GM12878 (cell line): ENCODE results near the gene SMARCD3.

Source experiments
- BMI1 ChIP-seq: fragments of 450-650 bp; IDR thresholded peaks from 2 replicates; pipeline ENCODE4 v1.6.1; 2016; ENCODE audit warnings: mild to moderate bottlenecking, moderate library complexity, borderline replicate concordance
- CBFB ChIP-seq: IDR thresholded peaks from 2 replicates; pipeline ENCODE4 v1.6.1; 2016; ENCODE audit warnings: antibody characterized with exemption, low read depth
- EZH2 ChIP-seq: IDR thresholded peaks from 2 replicates; pipeline ENCODE4 v1.6.1; 2012; ENCODE audit warnings: low read depth, mild to moderate bottlenecking, control low read depth, inconsistent platforms, low read length, borderline replicate concordance; ENCODE audit not compliant: control insufficient read depth
- FOS ChIP-seq: IDR thresholded peaks from 3 replicates; pipeline ENCODE4 v1.6.1; 2011; ENCODE audit warnings: borderline replicate concordance; ENCODE audit not compliant: insufficient read length; ENCODE audit errors: extremely low read depth
- HDAC6 ChIP-seq: fragments of 200-600 bp; sonication (generic); IDR thresholded peaks from one replicate; pipeline ENCODE4 v1.8.0; 2017; ENCODE audit warnings: antibody characterized with exemption; ENCODE audit not compliant: unreplicated experiment
- KDM1A ChIP-seq: fragments of 200-600 bp; sonication (generic); IDR thresholded peaks from 2 replicates; pipeline ENCODE4 v1.6.1; 2016; ENCODE audit warnings: borderline replicate concordance
- POLR2A ChIP-seq: IDR thresholded peaks from 2 replicates; pipeline ENCODE4 v1.6.1; 2011; ENCODE audit warnings: low read depth, mild to moderate bottlenecking, low read length
- SMARCA5 ChIP-seq: fragments of 450-650 bp; IDR thresholded peaks from 2 replicates; pipeline ENCODE4 v1.6.1; 2017; ENCODE audit warnings: mild to moderate bottlenecking
- SRF ChIP-seq, 2 experiments: IDR thresholded peaks; 2 replicates each; pipeline ENCODE4 v1.6.1; 2011; ENCODE audit warnings: low read depth in 2 of 2, low read length in 2 of 2, mild to moderate bottlenecking in 1 of 2, moderate library complexity in 1 of 2
- TF ChIP-seq, protein P1 (sequence below), 3 experiments: IDR thresholded peaks in 2 of 3; conservative IDR thresholded peaks in 1 of 3; 2 replicates each; pipeline ENCODE4 v1.5.1; 2011; ENCODE audit warnings: low read depth in 3 of 3, low read length in 3 of 3, mild to moderate bottlenecking in 3 of 3, control low read depth in 2 of 3, moderate library complexity in 2 of 3, inconsistent platforms in 1 of 3, mixed read lengths in 1 of 3; ENCODE audit not compliant: control insufficient read depth in 2 of 3, insufficient read depth in 1 of 3; ENCODE audit errors: extremely low read depth in 1 of 3
- TF ChIP-seq, protein P2 (sequence below): IDR thresholded peaks from 2 replicates; pipeline ENCODE4 v1.6.1; 2012; ENCODE audit warnings: low read depth, low read length, improper control_type of control experiment
- TF ChIP-seq, protein P3 (sequence below): IDR thresholded peaks from 2 replicates; pipeline ENCODE4 v1.6.1; 2012; ENCODE audit warnings: mild to moderate bottlenecking, low read depth, low read length

DNA sequence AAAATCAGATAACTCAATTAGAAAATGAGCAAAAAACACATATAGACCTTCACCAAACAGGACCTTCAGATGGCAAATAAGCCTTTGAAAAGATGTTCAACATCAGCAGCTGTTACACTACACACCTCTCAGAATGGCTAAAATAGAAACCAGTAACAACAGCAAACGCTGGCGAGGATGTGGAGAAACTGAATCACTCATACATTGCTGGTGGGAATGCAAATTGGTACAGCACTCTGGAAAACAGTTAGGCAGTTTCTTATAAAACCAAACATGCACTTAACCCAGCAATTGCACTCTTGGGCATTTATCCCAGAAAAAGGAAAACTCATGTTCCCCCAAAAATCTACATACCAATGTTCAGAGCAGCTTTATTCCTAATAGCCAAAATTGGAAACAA is 37.7 kb upstream of the SMARCD3 start:
- TF ChIP-seq SMARCA5 (no peak), BMI1 (no peak), CBFB (no peak), SRF (IDR thresholded peaks at IDR 0.05; ENCODE audit: low read depth in 2 of 2, low read length in 2 of 2) (no peak), HDAC6 (no peak), POLR2A (no peak), FOS (no peak), EZH2 (no peak), KDM1A (no peak)
- TF ChIP-seq, protein P1, sequence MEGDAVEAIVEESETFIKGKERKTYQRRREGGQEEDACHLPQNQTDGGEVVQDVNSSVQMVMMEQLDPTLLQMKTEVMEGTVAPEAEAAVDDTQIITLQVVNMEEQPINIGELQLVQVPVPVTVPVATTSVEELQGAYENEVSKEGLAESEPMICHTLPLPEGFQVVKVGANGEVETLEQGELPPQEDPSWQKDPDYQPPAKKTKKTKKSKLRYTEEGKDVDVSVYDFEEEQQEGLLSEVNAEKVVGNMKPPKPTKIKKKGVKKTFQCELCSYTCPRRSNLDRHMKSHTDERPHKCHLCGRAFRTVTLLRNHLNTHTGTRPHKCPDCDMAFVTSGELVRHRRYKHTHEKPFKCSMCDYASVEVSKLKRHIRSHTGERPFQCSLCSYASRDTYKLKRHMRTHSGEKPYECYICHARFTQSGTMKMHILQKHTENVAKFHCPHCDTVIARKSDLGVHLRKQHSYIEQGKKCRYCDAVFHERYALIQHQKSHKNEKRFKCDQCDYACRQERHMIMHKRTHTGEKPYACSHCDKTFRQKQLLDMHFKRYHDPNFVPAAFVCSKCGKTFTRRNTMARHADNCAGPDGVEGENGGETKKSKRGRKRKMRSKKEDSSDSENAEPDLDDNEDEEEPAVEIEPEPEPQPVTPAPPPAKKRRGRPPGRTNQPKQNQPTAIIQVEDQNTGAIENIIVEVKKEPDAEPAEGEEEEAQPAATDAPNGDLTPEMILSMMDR (IDR thresholded peaks at IDR 0.05 in 2 of 3, conservative IDR thresholded peaks at IDR 0.05 in 1 of 3; ENCODE audit: control insufficient read depth in 2 of 3, extremely low read depth in 1 of 3, insufficient read depth in 1 of 3, low read depth in 3 of 3, low read length in 3 of 3): no peak
- TF ChIP-seq, protein P2, sequence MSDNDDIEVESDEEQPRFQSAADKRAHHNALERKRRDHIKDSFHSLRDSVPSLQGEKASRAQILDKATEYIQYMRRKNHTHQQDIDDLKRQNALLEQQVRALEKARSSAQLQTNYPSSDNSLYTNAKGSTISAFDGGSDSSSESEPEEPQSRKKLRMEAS: no peak
- TF ChIP-seq, protein P3, sequence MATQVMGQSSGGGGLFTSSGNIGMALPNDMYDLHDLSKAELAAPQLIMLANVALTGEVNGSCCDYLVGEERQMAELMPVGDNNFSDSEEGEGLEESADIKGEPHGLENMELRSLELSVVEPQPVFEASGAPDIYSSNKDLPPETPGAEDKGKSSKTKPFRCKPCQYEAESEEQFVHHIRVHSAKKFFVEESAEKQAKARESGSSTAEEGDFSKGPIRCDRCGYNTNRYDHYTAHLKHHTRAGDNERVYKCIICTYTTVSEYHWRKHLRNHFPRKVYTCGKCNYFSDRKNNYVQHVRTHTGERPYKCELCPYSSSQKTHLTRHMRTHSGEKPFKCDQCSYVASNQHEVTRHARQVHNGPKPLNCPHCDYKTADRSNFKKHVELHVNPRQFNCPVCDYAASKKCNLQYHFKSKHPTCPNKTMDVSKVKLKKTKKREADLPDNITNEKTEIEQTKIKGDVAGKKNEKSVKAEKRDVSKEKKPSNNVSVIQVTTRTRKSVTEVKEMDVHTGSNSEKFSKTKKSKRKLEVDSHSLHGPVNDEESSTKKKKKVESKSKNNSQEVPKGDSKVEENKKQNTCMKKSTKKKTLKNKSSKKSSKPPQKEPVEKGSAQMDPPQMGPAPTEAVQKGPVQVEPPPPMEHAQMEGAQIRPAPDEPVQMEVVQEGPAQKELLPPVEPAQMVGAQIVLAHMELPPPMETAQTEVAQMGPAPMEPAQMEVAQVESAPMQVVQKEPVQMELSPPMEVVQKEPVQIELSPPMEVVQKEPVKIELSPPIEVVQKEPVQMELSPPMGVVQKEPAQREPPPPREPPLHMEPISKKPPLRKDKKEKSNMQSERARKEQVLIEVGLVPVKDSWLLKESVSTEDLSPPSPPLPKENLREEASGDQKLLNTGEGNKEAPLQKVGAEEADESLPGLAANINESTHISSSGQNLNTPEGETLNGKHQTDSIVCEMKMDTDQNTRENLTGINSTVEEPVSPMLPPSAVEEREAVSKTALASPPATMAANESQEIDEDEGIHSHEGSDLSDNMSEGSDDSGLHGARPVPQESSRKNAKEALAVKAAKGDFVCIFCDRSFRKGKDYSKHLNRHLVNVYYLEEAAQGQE: no peak
